IPS-18c (cell line): ENCODE measurements around the gene TRPV6.

Experiments used
- H3K4me3 ChIP-seq: 2 replicates; pipeline ENCODE4 v1.7.0; 2013; ENCODE audit warnings: low read depth, mild to moderate bottlenecking, low read length, moderate library complexity; ENCODE audit not compliant: insufficient read depth
- H3K9me3 ChIP-seq: one replicate; pipeline ENCODE4 v1.6.1; 2013; ENCODE audit warnings: mild to moderate bottlenecking, low read length, moderate library complexity; ENCODE audit not compliant: control insufficient read depth, insufficient read depth

The TRPV6 gene

GRCh38 chr7:142894112-142894984 is 8.8 kb upstream of the TRPV6 start:
- Histone ChIP-seq H3K9me3 (no peaks in the 10 kb centered on the region), H3K4me3 (no peak overlapping the region)

- Histone ChIP-seq H3K9me3 (no peaks in the 10 kb centered on the region), H3K4me3 (no peak overlapping the region)
Measured at GRCh38 chr7:142892951-142893350, 7.4 kb upstream of the TRPV6 start.

- no peaks in the 10 kb centered on the region for H3K9me3 ChIP-seq
Measured at GRCh38 chr7:142891490-142892082, 6.0 kb upstream of the TRPV6 start.

GRCh38 chr7:142890874-142891485 is 5.4 kb upstream of the TRPV6 start:
- no peaks in the 10 kb centered on the region for H3K9me3 ChIP-seq

More at GRCh38 chr7:142891490-142892082, 6.0 kb upstream of the TRPV6 start:
- no peak overlapping the region for H3K4me3 ChIP-seq

GRCh38 chr7:142889816-142890215 is 4.3 kb upstream of the TRPV6 start:
- no peaks in the 10 kb centered on the region for H3K9me3 ChIP-seq
- H3K4me3 ChIP-seq = no peak overlapping the region

More at GRCh38 chr7:142890874-142891485, 5.4 kb upstream of the TRPV6 start:
- H3K4me3 ChIP-seq = no peak overlapping the region

- Histone ChIP-seq H3K4me3 (no peak overlapping the region), H3K9me3 (no peaks in the 10 kb centered on the region)
Measured at GRCh38 chr7:142887282-142888015, 1.9 kb upstream of the TRPV6 start.

GRCh38 chr7:142886866-142887265 is 1.3 kb upstream of the TRPV6 start:
- Histone ChIP-seq H3K4me3 (no peak overlapping the region), H3K9me3 (no peaks in the 10 kb centered on the region)

- H3K4me3 ChIP-seq = no peak overlapping the region
- H3K9me3 ChIP-seq = no peaks in the 10 kb centered on the region
Measured at GRCh38 chr7:142884286-142884640, 1.3 kb downstream of the TRPV6 start.

GRCh38 chr7:142883571-142884285 is 1.8 kb downstream of the TRPV6 start:
- H3K9me3 ChIP-seq = no peaks in the 10 kb centered on the region
- no peak overlapping the region for H3K4me3 ChIP-seq

- Histone ChIP-seq H3K4me3 (no peak overlapping the region), H3K9me3 (no peaks in the 10 kb centered on the region)
Measured at GRCh38 chr7:142883145-142883544, 2.4 kb downstream of the TRPV6 start.

- no peak overlapping the region for H3K4me3 ChIP-seq
- H3K9me3 ChIP-seq = no peaks in the 10 kb centered on the region
Measured at GRCh38 chr7:142882338-142882678, 3.2 kb downstream of the TRPV6 start.

GRCh38 chr7:142881586-142882337 is 3.8 kb downstream of the TRPV6 start:
- Histone ChIP-seq H3K4me3 (no peak overlapping the region), H3K9me3 (no peaks in the 10 kb centered on the region)

- Histone ChIP-seq H3K4me3 (no peak overlapping the region), H3K9me3 (no peaks in the 10 kb centered on the region)
Measured at GRCh38 chr7:142880876-142881505, 4.6 kb downstream of the TRPV6 start.

- Histone ChIP-seq H3K9me3 (no peaks in the 10 kb centered on the region), H3K4me3 (no peak overlapping the region)
Measured at GRCh38 chr7:142879060-142879459, 6.5 kb downstream of the TRPV6 start.

- no peaks in the 10 kb centered on the region for H3K9me3 ChIP-seq
- no peak overlapping the region for H3K4me3 ChIP-seq
Measured at GRCh38 chr7:142878315-142878714, 7.2 kb downstream of the TRPV6 start.
